K562 (cell line): ENCODE results near the gene UVRAG. TPM values are rescaled to one million over a fixed set of nuclear protein-coding genes. Genes with fewer than 3 reads are reported as not detected.

Experiments used
- ARNT ChIP-seq, 2 experiments: fragments of 450-650 bp; IDR thresholded peaks; 2 replicates each; pipeline ENCODE4 v1.6.1; 2016; ENCODE audit warnings: mild to moderate bottlenecking in 1 of 2
- ATF3 ChIP-seq, 2 experiments: fragments of 450-650 bp in 1 of 2; sonication (generic) in 1 of 2; formaldehyde crosslinking in 1 of 2; IDR thresholded peaks in 1 of 2; conservative IDR thresholded peaks in 1 of 2; 2 replicates each; pipeline versions ENCODE4 v1.6.1 to v1.8.1; 2016 to 2023; ENCODE audit warnings: mild to moderate bottlenecking in 2 of 2, moderate library complexity in 2 of 2, inconsistent platforms in 1 of 2, missing genetic modification reagents in 1 of 2
- BCOR ChIP-seq: fragments of 450-650 bp; IDR thresholded peaks from 2 replicates; pipeline ENCODE4 v1.6.1; 2016
- CGGBP1 ChIP-seq: fragments of 250-450 bp; sonication (Bioruptor Pico); IDR thresholded peaks from 2 replicates; pipeline ENCODE4 v1.9.0; 2021; ENCODE audit warnings: mild to moderate bottlenecking
- DPF2 ChIP-seq: fragments of 450-650 bp; IDR thresholded peaks from 2 replicates; pipeline ENCODE4 v1.6.1; 2016
- ELK1 ChIP-seq: sonication (generic); formaldehyde crosslinking; IDR thresholded peaks from 2 replicates; pipeline ENCODE4 v1.8.1; 2022; ENCODE audit warnings: missing genetic modification reagents
- EP300 ChIP-seq: IDR thresholded peaks from 2 replicates; pipeline ENCODE4 v1.6.1; 2012; ENCODE audit warnings: low read length, improper control_type of control experiment
- EZH2 ChIP-seq: IDR thresholded peaks from 2 replicates; pipeline ENCODE4 v1.6.1; 2012; ENCODE audit warnings: low read depth, mild to moderate bottlenecking, inconsistent platforms, low read length, borderline replicate concordance
- FOS ChIP-seq: IDR thresholded peaks from 3 replicates; pipeline ENCODE4 v1.6.1; 2011; ENCODE audit not compliant: insufficient read length; ENCODE audit errors: extremely low read depth
- GATA2 ChIP-seq: sonication (generic); formaldehyde crosslinking; IDR thresholded peaks from 2 replicates; pipeline ENCODE4 v1.4.0; 2020; ENCODE audit warnings: mild to moderate bottlenecking, missing genetic modification reagents
- JUN ChIP-seq, 2 experiments: sonication (generic) in 1 of 2; formaldehyde crosslinking in 1 of 2; IDR thresholded peaks; 2 replicates each; pipeline versions ENCODE4 v1.6.1 to v1.8.0; 2012 to 2022; ENCODE audit warnings: borderline replicate concordance in 2 of 2, mild to moderate bottlenecking in 2 of 2, improper control_type of control experiment in 1 of 2, low read depth in 1 of 2, low read length in 1 of 2, missing genetic modification reagents in 1 of 2
- JUND ChIP-seq, 2 experiments: IDR thresholded peaks; 2 replicates in 1 of 2; 3 replicates in 1 of 2; pipeline ENCODE4 v1.6.1; 2011; ENCODE audit warnings: borderline replicate concordance in 2 of 2, low read depth in 2 of 2, low read length in 2 of 2, improper control_type of control experiment in 1 of 2, missing biosample characterization in 1 of 2, missing genetic modification characterization in 1 of 2, missing genetic modification reagents in 1 of 2
- MAFK ChIP-seq: IDR thresholded peaks from 2 replicates; pipeline ENCODE4 v1.6.1; 2011; ENCODE audit warnings: low read length, improper control_type of control experiment
- MEF2D ChIP-seq: conservative IDR thresholded peaks from 2 replicates; pipeline ENCODE4 v1.6.1; 2016; ENCODE audit warnings: low read depth, missing genetic modification characterization, missing compliant biosample characterization
- PHB ChIP-seq: fragments of 250-450 bp; sonication (Bioruptor Pico); IDR thresholded peaks from 2 replicates; pipeline ENCODE4 v1.5.0; 2021
- RBM25 ChIP-seq: fragments of 200-400 bp; formaldehyde crosslinking; IDR thresholded peaks from 2 replicates; pipeline ENCODE4 v1.6.1; 2018; ENCODE audit warnings: low read length, low read depth, moderate library complexity; ENCODE audit not compliant: severe bottlenecking
- SMARCA4 ChIP-seq: fragments of 450-650 bp; IDR thresholded peaks from 2 replicates; pipeline ENCODE4 v1.6.1; 2016
- SMARCA5 ChIP-seq: fragments of 450-650 bp; IDR thresholded peaks from 2 replicates; pipeline ENCODE4 v1.6.1; 2016
- TGIF2 ChIP-seq: sonication (generic); formaldehyde crosslinking; IDR thresholded peaks from 2 replicates; pipeline ENCODE4 v1.8.1; 2022; ENCODE audit warnings: mild to moderate bottlenecking, missing genetic modification reagents, moderate library complexity
- ZNF384 ChIP-seq: IDR thresholded peaks from 2 replicates; pipeline ENCODE4 v1.6.1; 2012; ENCODE audit warnings: low read depth, low read length, improper control_type of control experiment
- polyA plus RNA-seq, 8 experiments: library from polyadenylated mRNA; depleted of rRNA in 4 of 8; stranded (reverse) in 5 of 8; unstranded in 3 of 8; fragments of >200 nt; fragmentation: Nextera tagmentation in 2 of 8; fragmentation: Illumina TruSeq in 1 of 8; extraction: Ambion mirVana in 2 of 8; extraction: Trizol in 1 of 8; gene quantifications; 2 replicates each; pipeline versions ENCODE4 v1.2.1 to v1.2.3, GENCODE V29; 2011 to 2014; ENCODE audit warnings: inconsistent platforms in 1 of 8, missing spikeins in 1 of 8
- total RNA-seq, 7 experiments: library from RNA; depleted of rRNA in 6 of 7; stranded (reverse); fragments of >200 nt in 6 of 7; fragmentation: Illumina TruSeq in 2 of 7; extraction: Trizol in 2 of 7; gene quantifications; 2 replicates each; pipeline versions ENCODE4 v1.2.1 to v1.2.3, GENCODE V29; 2011 to 2021; ENCODE audit warnings: low replicate concordance in 1 of 7

The UVRAG gene
- total and polyA plus RNA-seq, 9 of the 15 experiments (the other 6 are each of a cell fraction or from before 2014, with no cell fraction given): 3.1 to 17.8 (median 12.4) TPM

- TF ChIP-seq JUN (IDR thresholded peaks at IDR 0.05; ENCODE audit: borderline replicate concordance, low read depth, low read length): peak; percentile 82; the same call in 1 of the 2 replicates
- no peak for TF ChIP-seq JUN (CRISPR knock-in tag; IDR thresholded peaks at IDR 0.05; ENCODE audit: borderline replicate concordance)
- TF ChIP-seq SMARCA4: peak; percentile 66
- peak; percentile 87 for TF ChIP-seq ZNF384
- TF ChIP-seq DPF2: peak; percentile 78
- TF ChIP-seq MAFK: no peak
- peak; percentile 92 for TF ChIP-seq JUND (IDR thresholded peaks at IDR 0.05; ENCODE audit: borderline replicate concordance, low read depth, low read length)
- peak; percentile 93 for TF ChIP-seq JUND (tag; IDR thresholded peaks at IDR 0.05; ENCODE audit: borderline replicate concordance, low read depth, low read length)
- TF ChIP-seq ATF3 (IDR thresholded peaks at IDR 0.05): peak; percentile 86
- no peak for TF ChIP-seq ATF3 (CRISPR knock-in tag; conservative IDR thresholded peaks at IDR 0.05)
- TF ChIP-seq SMARCA5: peak; percentile 98
- peak; percentile 12 for TF ChIP-seq FOS
- TF ChIP-seq EZH2: no peak
- peak; percentile 72 for TF ChIP-seq GATA2 (CRISPR knock-in tag)
- peak; percentile 91 for TF ChIP-seq BCOR
- no peak for TF ChIP-seq MEF2D (tag)
- TF ChIP-seq TGIF2 (CRISPR knock-in tag): no peak
- TF ChIP-seq EP300: peak; percentile 45; the same call in 1 of the 2 replicates
- peak in 1 of 2 experiments; percentile 38; a peak in 1 of 4 replicates for TF ChIP-seq ARNT (IDR thresholded peaks at IDR 0.05)
- no peak for TF ChIP-seq ELK1 (CRISPR knock-in tag)
- no peak for TF ChIP-seq PHB (CRISPR knock-in tag)
- TF ChIP-seq RBM25: peak; percentile 95
- no peak for TF ChIP-seq CGGBP1 (CRISPR knock-in tag)
These were observed 1.4 kb upstream of the UVRAG start (continued) for GRCh38 chr11:75813622-75814039.
